HEK293 (cell line): ENCODE measurements around the gene GLB1L.

Experiments used
- CTCF ChIA-PET: fragments of 350-600 bp; formaldehyde crosslinking; extraction: SDS; loops from one replicate; lab custom pipeline; 2021; ENCODE audit warnings: antibody characterized with exemption; lab: Yijun Ruan, JAX
- POLR2A ChIA-PET: fragments of 300-600 bp; formaldehyde crosslinking; extraction: SDS; loops from one replicate; lab custom pipeline; 2020; ENCODE audit warnings: antibody characterized with exemption, inconsistent platforms; lab: Yijun Ruan, JAX
- H3K27ac ChIP-seq: fragments of 200-500 bp; sonication (Bioruptor generic); 2 replicates; pipeline ENCODE4 v1.5.1; 2014; ENCODE audit warnings: low read depth, low read length, control low read depth, inconsistent platforms; ENCODE audit errors: extremely low read depth
- H3K36me3 ChIP-seq, 2 experiments: fragments of 200-500 bp in 1 of 2; sonication (Bioruptor generic) in 1 of 2; 1 replicate in 1 of 2; 2 replicates in 1 of 2; pipeline ENCODE4 v1.5.1; 2014 to 2017; ENCODE audit warnings: inconsistent platforms in 2 of 2, low read length in 2 of 2; ENCODE audit not compliant: control insufficient read depth in 2 of 2, insufficient read depth in 1 of 2
- H3K4me1 ChIP-seq: fragments of 200-500 bp; sonication (Bioruptor generic); 2 replicates; pipeline ENCODE4 v1.5.1; 2014; ENCODE audit warnings: mild to moderate bottlenecking, low read length, inconsistent platforms; ENCODE audit not compliant: control insufficient read depth, insufficient read depth
- H3K4me3 ChIP-seq: 2 replicates; pipeline ENCODE4 v1.5.1; 2011; ENCODE audit warnings: low read depth, mild to moderate bottlenecking, control low read depth, low read length, moderate library complexity
- H3K9me3 ChIP-seq: fragments of 200-500 bp; sonication (Bioruptor generic); 2 replicates; pipeline ENCODE4 v1.5.1; 2014; ENCODE audit warnings: low read depth, low read length, inconsistent platforms; ENCODE audit not compliant: control insufficient read depth, insufficient read depth
- HOXC10 ChIP-seq: sonication (generic); formaldehyde crosslinking; IDR thresholded peaks from 2 replicates; pipeline ENCODE4 v1.8.1; 2023; ENCODE audit warnings: mild to moderate bottlenecking, missing genetic modification reagents
- KLF7 ChIP-seq: fragments of 450-650 bp; formaldehyde crosslinking; IDR thresholded peaks from 2 replicates; pipeline ENCODE4 v1.5.1; 2016; ENCODE audit warnings: missing biosample characterization, missing genetic modification characterization, borderline replicate concordance
- SCRT1 ChIP-seq: fragments of 450-650 bp; formaldehyde crosslinking; IDR thresholded peaks from 2 replicates; pipeline ENCODE4 v1.5.1; 2016; ENCODE audit warnings: missing biosample characterization, missing genetic modification characterization, borderline replicate concordance
- SCRT2 ChIP-seq: fragments of 450-650 bp; formaldehyde crosslinking; IDR thresholded peaks from 2 replicates; pipeline ENCODE4 v1.5.1; 2016; ENCODE audit warnings: missing biosample characterization, missing genetic modification characterization
- SP3 ChIP-seq: fragments of 450-650 bp; formaldehyde crosslinking; IDR thresholded peaks from 2 replicates; pipeline ENCODE4 v1.5.1; 2016; ENCODE audit warnings: missing biosample characterization, missing genetic modification characterization
- TCF7L2 ChIP-seq: IDR thresholded peaks from 2 replicates; pipeline ENCODE4 v1.6.1; 2011; ENCODE audit warnings: low read depth, mild to moderate bottlenecking, inconsistent platforms, low read length, moderate library complexity, borderline replicate concordance
- ZBTB17 ChIP-seq: fragments of 450-650 bp; formaldehyde crosslinking; IDR thresholded peaks from 2 replicates; pipeline ENCODE4 v1.5.1; 2016; ENCODE audit warnings: missing biosample characterization, missing genetic modification characterization
- ZBTB48 ChIP-seq: fragments of 450-650 bp; formaldehyde crosslinking; IDR thresholded peaks from 2 replicates; pipeline ENCODE4 v1.5.1; 2016; ENCODE audit warnings: missing biosample characterization, missing genetic modification characterization
- ZFP37 ChIP-seq: fragments of 450-650 bp; formaldehyde crosslinking; IDR thresholded peaks from 2 replicates; pipeline ENCODE4 v1.5.1; 2016; ENCODE audit warnings: missing biosample characterization, missing genetic modification characterization
- ZIC2 ChIP-seq: fragments of 450-650 bp; formaldehyde crosslinking; IDR thresholded peaks from 2 replicates; pipeline ENCODE4 v1.5.1; 2016; ENCODE audit warnings: missing biosample characterization, missing genetic modification characterization
- ZNF138 ChIP-seq: fragments of 450-650 bp; formaldehyde crosslinking; IDR thresholded peaks from 2 replicates; pipeline ENCODE4 v1.5.1; 2016; ENCODE audit warnings: missing biosample characterization, missing genetic modification characterization, borderline replicate concordance
- ZNF148 ChIP-seq: fragments of 450-650 bp; formaldehyde crosslinking; IDR thresholded peaks from 2 replicates; pipeline ENCODE4 v1.5.0; 2017; ENCODE audit warnings: missing biosample characterization, missing genetic modification characterization, borderline replicate concordance
- ZNF239 ChIP-seq: fragments of 450-650 bp; formaldehyde crosslinking; IDR thresholded peaks from 2 replicates; pipeline ENCODE4 v1.5.1; 2016; ENCODE audit warnings: missing biosample characterization, missing genetic modification characterization
- ZNF24 ChIP-seq: fragments of 450-650 bp; formaldehyde crosslinking; IDR thresholded peaks from 2 replicates; pipeline ENCODE4 v1.5.1; 2016; ENCODE audit warnings: missing biosample characterization, missing genetic modification characterization
- ZNF302 ChIP-seq: fragments of 450-650 bp; formaldehyde crosslinking; IDR thresholded peaks from 2 replicates; pipeline ENCODE4 v1.5.1; 2016; ENCODE audit warnings: missing biosample characterization, missing genetic modification characterization, low read depth
- ZNF404 ChIP-seq: fragments of 450-650 bp; formaldehyde crosslinking; IDR thresholded peaks from 2 replicates; pipeline ENCODE4 v1.5.1; 2017; ENCODE audit warnings: missing biosample characterization, missing genetic modification characterization
- ZNF544 ChIP-seq: fragments of 450-650 bp; formaldehyde crosslinking; IDR thresholded peaks from 2 replicates; pipeline ENCODE4 v1.5.0; 2017; ENCODE audit warnings: missing biosample characterization, missing genetic modification characterization
- ZNF624 ChIP-seq: fragments of 450-650 bp; formaldehyde crosslinking; IDR thresholded peaks from 2 replicates; pipeline ENCODE4 v1.5.1; 2017; ENCODE audit warnings: missing biosample characterization, missing genetic modification characterization
- ZNF658 ChIP-seq: fragments of 450-650 bp; formaldehyde crosslinking; IDR thresholded peaks from 2 replicates; pipeline ENCODE4; 2016; ENCODE audit warnings: missing biosample characterization, missing genetic modification characterization
- ZNF664 ChIP-seq: fragments of 450-650 bp; formaldehyde crosslinking; IDR thresholded peaks from 2 replicates; pipeline ENCODE4 v1.5.1; 2016; ENCODE audit warnings: missing biosample characterization, missing genetic modification characterization
- ZNF701 ChIP-seq: fragments of 450-650 bp; formaldehyde crosslinking; IDR thresholded peaks from 2 replicates; pipeline ENCODE4 v1.5.1; 2016; ENCODE audit warnings: missing biosample characterization, missing genetic modification characterization
- ZNF76 ChIP-seq: fragments of 450-650 bp; formaldehyde crosslinking; IDR thresholded peaks from 2 replicates; pipeline ENCODE4; 2016; ENCODE audit warnings: low read depth, missing biosample characterization, missing genetic modification characterization, borderline replicate concordance
- ZNF791 ChIP-seq: fragments of 450-650 bp; formaldehyde crosslinking; IDR thresholded peaks from 2 replicates; pipeline ENCODE4 v1.5.1; 2016; ENCODE audit warnings: missing biosample characterization, missing genetic modification characterization
- ZNF792 ChIP-seq: fragments of 450-650 bp; formaldehyde crosslinking; IDR thresholded peaks from 2 replicates; pipeline ENCODE4 v1.5.1; 2016; ENCODE audit warnings: missing biosample characterization, missing genetic modification characterization
- ZSCAN16 ChIP-seq: fragments of 450-650 bp; formaldehyde crosslinking; IDR thresholded peaks from 2 replicates; pipeline ENCODE4 v1.5.1; 2016; ENCODE audit warnings: missing biosample characterization, missing genetic modification characterization
- TF ChIP-seq, protein P1 (sequence below): fragments of 450-650 bp; formaldehyde crosslinking; IDR thresholded peaks from 2 replicates; pipeline ENCODE4 v1.5.1; 2016; ENCODE audit warnings: missing biosample characterization, missing genetic modification characterization
- TF ChIP-seq, protein P2 (sequence below): fragments of 450-650 bp; formaldehyde crosslinking; IDR thresholded peaks from 2 replicates; pipeline ENCODE4 v1.5.1; 2017; ENCODE audit warnings: missing biosample characterization, missing genetic modification characterization

The GLB1L gene

DNA sequence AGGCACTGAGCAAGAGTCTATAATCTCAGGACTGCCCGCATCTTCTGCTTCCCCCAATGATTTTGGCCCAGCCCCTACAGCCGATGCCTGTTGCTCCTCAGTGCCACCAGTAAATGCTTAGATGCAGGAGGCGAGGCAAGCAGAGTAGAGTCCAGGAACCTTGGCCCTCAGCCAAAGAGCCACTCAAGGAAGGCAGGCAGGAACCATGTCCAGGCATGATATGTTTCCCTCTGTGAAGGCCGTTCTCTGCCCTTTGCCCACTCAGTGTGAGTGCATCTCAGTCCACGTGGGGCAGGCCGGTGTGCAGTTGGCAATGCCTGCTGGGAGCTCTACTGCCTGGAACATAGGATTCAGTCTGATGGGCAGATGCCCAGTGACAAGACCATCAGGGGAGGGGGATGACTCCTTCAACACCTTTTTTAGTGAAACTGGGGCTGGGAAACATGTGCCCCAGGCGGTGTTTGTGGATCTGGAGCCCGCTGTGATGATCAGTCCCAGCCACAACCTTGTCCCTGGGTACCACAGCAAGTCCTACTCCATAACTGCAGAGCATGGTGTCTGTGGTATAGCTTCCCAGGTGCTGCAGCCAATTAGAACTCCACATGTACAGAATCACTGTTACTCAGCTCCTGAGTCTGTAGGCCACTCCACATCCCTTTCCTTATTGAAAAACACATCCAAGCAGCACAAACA lies 24.3 kb upstream of the GLB1L start:
- POLR2A ChIA-PET, result interaction anchor here (0.8 kb wide), 1 partner anchor 24 kb away, joined by 3 read pairs; the partner anchor contains the start of genes GLB1L and STK16
- CTCF ChIA-PET, result interaction anchor here (0.8 to 1.4 kb wide), 2 partner anchors 8 to 25 kb away, joined by 6 to 7 read pairs; no protein-coding TSS in a partner anchor
- TF ChIP-seq ZNF138 (tag by site-specific recombination) (no peak), SCRT2 (tag by site-specific recombination) (peak; percentile 86), ZFP37 (no peak), ZBTB48 (tag by site-specific recombination) (0 out of 2 replicates have a peak, but pooled peaks have one; percentile 20), ZNF791 (tag by site-specific recombination) (no peak), ZNF701 (tag by site-specific recombination) (no peak), ZIC2 (tag by site-specific recombination) (peak; percentile 80), ZNF664 (tag by site-specific recombination) (no peak), ZNF24 (no peak), HOXC10 (CRISPR knock-in tag) (no peak), ZNF148 (tag by site-specific recombination) (no peak), ZNF76 (tag by site-specific recombination) (0 out of 2 replicates have a peak, but pooled peaks have one; percentile 19), KLF7 (no peak), ZBTB17 (tag by site-specific recombination) (peak; percentile 77), ZNF658 (tag by site-specific recombination) (no peak), SCRT1 (peak; percentile 43; the same call in 1 of the 2 replicates)
- TF ChIP-seq, protein P1, sequence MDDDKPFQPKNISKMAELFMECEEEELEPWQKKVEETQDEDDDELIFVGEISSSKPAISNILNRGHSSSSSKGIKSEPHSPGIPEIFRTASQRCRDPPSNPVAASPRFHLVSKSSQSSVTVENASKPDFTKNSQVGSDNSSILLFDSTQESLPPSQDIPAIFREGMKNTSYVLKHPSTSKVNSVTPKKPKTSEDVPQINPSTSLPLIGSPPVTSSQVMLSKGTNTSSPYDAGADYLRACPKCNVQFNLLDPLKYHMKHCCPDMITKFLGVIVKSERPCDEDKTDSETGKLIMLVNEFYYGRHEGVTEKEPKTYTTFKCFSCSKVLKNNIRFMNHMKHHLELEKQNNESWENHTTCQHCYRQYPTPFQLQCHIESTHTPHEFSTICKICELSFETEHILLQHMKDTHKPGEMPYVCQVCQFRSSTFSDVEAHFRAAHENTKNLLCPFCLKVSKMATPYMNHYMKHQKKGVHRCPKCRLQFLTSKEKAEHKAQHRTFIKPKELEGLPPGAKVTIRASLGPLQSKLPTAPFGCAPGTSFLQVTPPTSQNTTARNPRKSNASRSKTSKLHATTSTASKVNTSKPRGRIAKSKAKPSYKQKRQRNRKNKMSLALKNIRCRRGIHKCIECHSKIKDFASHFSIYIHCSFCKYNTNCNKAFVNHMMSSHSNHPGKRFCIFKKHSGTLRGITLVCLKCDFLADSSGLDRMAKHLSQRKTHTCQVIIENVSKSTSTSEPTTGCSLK (tag by site-specific recombination), result no peak
- Histone ChIP-seq H3K4me3 (no peak overlapping the region), H3K4me1 (no peaks in the 10 kb centered on the region), H3K9me3 (no peaks in the 10 kb centered on the region), H3K36me3 (no peaks in the 10 kb centered on the region), H3K27ac (no peak overlapping the region)

DNA sequence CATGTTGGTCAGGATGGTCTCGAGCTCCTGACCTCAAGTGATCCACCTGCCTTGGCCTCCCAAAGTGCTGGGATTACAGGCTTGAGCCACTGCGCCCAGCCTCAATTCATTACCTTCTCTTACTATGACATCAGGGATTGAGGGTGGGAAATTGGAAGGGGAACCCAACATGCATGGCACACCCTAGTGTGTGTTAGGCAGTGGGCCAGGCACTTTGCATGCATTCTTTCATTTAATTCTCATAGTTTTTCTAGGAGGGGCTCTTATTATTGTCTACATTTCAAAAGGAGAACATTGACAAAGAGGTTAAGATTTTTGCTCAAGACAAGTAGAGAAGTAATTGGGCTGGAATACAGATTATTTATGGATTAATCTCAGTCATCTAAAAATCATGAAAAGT lies 23.1 kb upstream of the GLB1L start:
- ChIA-PET POLR2A (no interaction called here), CTCF (interaction anchor here (4.9 kb wide), 1 partner anchor 8 kb away, joined by 34 read pairs; no protein-coding TSS in a partner anchor)
- TF ChIP-seq SP3 (tag by site-specific recombination) (no peak), ZNF302 (tag by site-specific recombination) (no peak), ZNF624 (tag by site-specific recombination) (no peak), ZNF544 (no peak), ZSCAN16 (tag by site-specific recombination) (no peak), ZNF239 (no peak), ZNF404 (tag by site-specific recombination) (no peak), TCF7L2 (no peak), ZNF792 (tag by site-specific recombination) (no peak)
- TF ChIP-seq, protein P2, sequence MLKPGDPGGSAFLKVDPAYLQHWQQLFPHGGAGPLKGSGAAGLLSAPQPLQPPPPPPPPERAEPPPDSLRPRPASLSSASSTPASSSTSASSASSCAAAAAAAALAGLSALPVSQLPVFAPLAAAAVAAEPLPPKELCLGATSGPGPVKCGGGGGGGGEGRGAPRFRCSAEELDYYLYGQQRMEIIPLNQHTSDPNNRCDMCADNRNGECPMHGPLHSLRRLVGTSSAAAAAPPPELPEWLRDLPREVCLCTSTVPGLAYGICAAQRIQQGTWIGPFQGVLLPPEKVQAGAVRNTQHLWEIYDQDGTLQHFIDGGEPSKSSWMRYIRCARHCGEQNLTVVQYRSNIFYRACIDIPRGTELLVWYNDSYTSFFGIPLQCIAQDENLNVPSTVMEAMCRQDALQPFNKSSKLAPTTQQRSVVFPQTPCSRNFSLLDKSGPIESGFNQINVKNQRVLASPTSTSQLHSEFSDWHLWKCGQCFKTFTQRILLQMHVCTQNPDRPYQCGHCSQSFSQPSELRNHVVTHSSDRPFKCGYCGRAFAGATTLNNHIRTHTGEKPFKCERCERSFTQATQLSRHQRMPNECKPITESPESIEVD (tag by site-specific recombination), result no peak
- TF ChIP-seq, protein P1 (tag by site-specific recombination), result no peak

More for the DNA sequence above, 23.1 kb upstream of the GLB1L start:
- no peak overlapping the region for H3K4me3 ChIP-seq
- no peaks in the 10 kb centered on the region for H3K9me3 ChIP-seq
- H3K4me1 ChIP-seq, result no peaks in the 10 kb centered on the region
- H3K27ac ChIP-seq, result no peak overlapping the region
- no peaks in the 10 kb centered on the region for H3K36me3 ChIP-seq
